WERI-Rb-1 (cell line): ENCODE results near the gene ADGB.

Experiments used
- DNase-seq: peaks from one replicate; pipeline ENCODE4 v3.0.0-alpha.2; 2020
- H3K27ac ChIP-seq: fragments of 250-450 bp; sonication (Bioruptor Pico); 2 replicates; pipeline ENCODE4 v1.5.1; 2020; ENCODE audit warnings: mild to moderate bottlenecking, moderate library complexity
- H3K27me3 ChIP-seq: fragments of 250-450 bp; sonication (Bioruptor Pico); 2 replicates; pipeline ENCODE4 v1.5.1; 2021; ENCODE audit warnings: mild to moderate bottlenecking, low read depth, moderate library complexity; ENCODE audit not compliant: insufficient read depth, severe bottlenecking
- H3K36me3 ChIP-seq: fragments of 250-450 bp; sonication (Bioruptor Pico); 2 replicates; pipeline ENCODE4 v1.5.1; 2020; ENCODE audit warnings: mild to moderate bottlenecking, moderate library complexity
- H3K4me3 ChIP-seq: 2 replicates; pipeline ENCODE4 v1.5.1; 2011; ENCODE audit warnings: low read depth, mild to moderate bottlenecking, control low read depth, low read length
- H3K9me3 ChIP-seq: fragments of 250-450 bp; sonication (Bioruptor Pico); 2 replicates; pipeline ENCODE4 v1.5.1; 2021; ENCODE audit warnings: mild to moderate bottlenecking, moderate library complexity; ENCODE audit not compliant: severe bottlenecking
- TF ChIP-seq, protein P1 (sequence below): IDR thresholded peaks from 2 replicates; pipeline ENCODE4 v1.5.1; 2011; ENCODE audit warnings: low read depth, mild to moderate bottlenecking, control low read depth, inconsistent platforms, low read length

The ADGB gene

DNA sequence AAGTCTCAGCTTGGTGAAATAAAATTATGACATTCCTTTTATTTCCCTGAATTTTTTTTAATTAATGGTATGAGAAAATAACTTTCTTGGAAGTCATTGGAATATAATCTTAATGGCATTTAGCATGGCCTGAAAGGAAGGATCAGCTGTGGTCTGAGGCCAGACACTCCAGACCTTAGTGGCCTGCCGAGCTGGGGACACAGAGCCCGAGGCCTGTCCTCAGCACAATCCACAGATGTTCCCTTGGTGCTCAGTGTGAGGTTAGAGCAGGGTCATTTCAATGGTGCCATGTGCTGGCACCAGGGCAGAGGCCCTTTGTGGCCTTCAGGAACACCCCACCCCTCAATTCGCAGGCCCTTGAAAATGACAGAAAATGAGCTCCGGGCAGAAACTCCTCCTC lies 120.6 kb downstream of the ADGB start:
- no peak for DNase-seq
- no peaks in the 10 kb centered on the region for H3K36me3 ChIP-seq
- TF ChIP-seq, protein P1, sequence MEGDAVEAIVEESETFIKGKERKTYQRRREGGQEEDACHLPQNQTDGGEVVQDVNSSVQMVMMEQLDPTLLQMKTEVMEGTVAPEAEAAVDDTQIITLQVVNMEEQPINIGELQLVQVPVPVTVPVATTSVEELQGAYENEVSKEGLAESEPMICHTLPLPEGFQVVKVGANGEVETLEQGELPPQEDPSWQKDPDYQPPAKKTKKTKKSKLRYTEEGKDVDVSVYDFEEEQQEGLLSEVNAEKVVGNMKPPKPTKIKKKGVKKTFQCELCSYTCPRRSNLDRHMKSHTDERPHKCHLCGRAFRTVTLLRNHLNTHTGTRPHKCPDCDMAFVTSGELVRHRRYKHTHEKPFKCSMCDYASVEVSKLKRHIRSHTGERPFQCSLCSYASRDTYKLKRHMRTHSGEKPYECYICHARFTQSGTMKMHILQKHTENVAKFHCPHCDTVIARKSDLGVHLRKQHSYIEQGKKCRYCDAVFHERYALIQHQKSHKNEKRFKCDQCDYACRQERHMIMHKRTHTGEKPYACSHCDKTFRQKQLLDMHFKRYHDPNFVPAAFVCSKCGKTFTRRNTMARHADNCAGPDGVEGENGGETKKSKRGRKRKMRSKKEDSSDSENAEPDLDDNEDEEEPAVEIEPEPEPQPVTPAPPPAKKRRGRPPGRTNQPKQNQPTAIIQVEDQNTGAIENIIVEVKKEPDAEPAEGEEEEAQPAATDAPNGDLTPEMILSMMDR = no peak
- no peak overlapping the region for H3K4me3 ChIP-seq
- no peaks in the 10 kb centered on the region for H3K9me3 ChIP-seq
- H3K27ac ChIP-seq = no peak overlapping the region
- H3K27me3 ChIP-seq = no peaks in the 10 kb centered on the region

DNA sequence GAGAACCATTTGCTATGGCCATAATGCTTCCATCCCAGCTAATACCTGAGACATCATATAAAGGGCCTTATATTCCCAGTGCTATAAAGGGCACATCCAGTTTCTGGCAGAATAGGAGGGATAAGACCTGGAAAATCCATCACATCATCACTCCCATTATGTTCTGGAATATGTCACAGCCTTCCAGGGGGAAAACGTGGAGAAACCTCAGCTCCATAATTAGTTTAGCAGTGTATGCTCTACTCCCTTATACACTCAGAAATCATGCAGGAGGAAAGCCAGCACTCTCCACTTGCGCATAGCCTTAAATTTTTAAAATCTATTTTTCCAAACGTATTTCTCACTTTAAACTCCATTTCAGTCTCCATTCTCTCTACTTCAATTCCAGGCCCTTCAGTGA lies 140.9 kb downstream of the ADGB start:
- no peaks in the 10 kb centered on the region for H3K27me3 ChIP-seq
- DNase-seq = no peak
- no peak overlapping the region for H3K4me3 ChIP-seq
- H3K9me3 ChIP-seq = no peaks in the 10 kb centered on the region
- no peaks in the 10 kb centered on the region for H3K36me3 ChIP-seq
- no peak overlapping the region for H3K27ac ChIP-seq
- TF ChIP-seq, protein P1 = no peak

DNA sequence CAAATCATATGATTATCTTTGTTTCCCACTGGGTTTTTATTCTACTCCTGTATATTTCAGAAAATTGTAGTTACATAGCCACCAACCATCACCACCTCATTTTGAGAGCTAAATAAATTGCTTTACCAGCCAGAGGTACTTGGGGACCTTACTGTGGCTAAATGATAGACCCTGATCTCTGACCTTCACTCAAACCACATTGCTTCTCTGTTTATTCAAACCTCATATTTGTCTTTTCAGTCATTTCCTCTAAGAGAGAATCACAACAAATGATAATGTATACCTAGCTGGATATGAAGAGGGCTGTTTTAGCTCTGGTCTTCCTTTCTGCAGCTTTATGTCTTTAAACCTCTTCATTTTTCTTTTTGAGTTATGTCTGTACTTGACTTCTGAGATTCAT lies 142.8 kb downstream of the ADGB start:
- DNase-seq = no peak
- no peak overlapping the region for H3K4me3 ChIP-seq
- H3K36me3 ChIP-seq = no peaks in the 10 kb centered on the region
- H3K27me3 ChIP-seq = no peaks in the 10 kb centered on the region
- H3K9me3 ChIP-seq = no peaks in the 10 kb centered on the region
- TF ChIP-seq, protein P1 = no peak
- H3K27ac ChIP-seq = no peak overlapping the region

DNA sequence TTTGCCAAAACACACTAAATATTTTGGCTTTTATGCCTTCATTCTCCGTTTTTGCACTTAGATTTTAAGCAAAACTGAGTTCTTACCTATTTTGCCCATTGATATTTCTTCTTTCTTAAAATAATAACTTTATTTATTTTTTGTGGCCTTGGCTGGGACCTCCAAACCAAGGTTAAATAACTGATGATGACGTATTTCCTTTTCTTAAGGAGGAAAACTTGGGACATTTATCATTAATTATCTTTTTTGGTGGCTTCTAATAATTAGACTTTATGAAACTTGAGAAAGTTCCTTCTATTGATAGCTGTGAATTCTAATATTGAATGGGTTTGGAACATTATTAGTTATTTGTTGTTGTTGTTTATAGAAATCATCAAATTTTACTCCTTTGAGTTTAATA lies 154.5 kb downstream of the ADGB start:
- no peaks in the 10 kb centered on the region for H3K36me3 ChIP-seq
- H3K4me3 ChIP-seq = no peak overlapping the region
- TF ChIP-seq, protein P1 = no peak
- H3K27ac ChIP-seq = no peak overlapping the region
- no peak for DNase-seq
- H3K9me3 ChIP-seq = no peaks in the 10 kb centered on the region
- H3K27me3 ChIP-seq = no peaks in the 10 kb centered on the region

DNA sequence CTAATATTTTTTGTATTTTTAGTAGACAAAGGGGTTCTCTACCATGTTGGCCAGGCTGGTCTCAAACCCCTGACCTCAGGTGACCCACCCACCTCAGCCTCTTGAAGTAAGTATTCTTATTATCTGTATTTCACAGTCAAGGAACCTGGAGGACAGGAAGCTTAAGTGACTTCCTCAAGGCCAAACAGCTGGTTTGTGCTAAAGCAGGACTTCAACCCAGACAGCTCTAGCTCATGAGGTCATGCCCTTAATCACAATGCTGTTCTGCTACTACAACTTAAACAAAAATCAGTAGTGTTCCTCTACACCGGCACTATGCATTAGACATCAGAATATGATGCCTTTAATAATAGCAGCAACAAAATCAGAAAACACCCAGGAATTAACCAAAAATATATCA lies 168.9 kb downstream of the ADGB start:
- no peak for DNase-seq
- no peaks in the 10 kb centered on the region for H3K27me3 ChIP-seq
- no peak overlapping the region for H3K4me3 ChIP-seq
- no peak overlapping the region for H3K27ac ChIP-seq
- TF ChIP-seq, protein P1 = no peak
- H3K36me3 ChIP-seq = no peaks in the 10 kb centered on the region
- H3K9me3 ChIP-seq = no peaks in the 10 kb centered on the region

DNA sequence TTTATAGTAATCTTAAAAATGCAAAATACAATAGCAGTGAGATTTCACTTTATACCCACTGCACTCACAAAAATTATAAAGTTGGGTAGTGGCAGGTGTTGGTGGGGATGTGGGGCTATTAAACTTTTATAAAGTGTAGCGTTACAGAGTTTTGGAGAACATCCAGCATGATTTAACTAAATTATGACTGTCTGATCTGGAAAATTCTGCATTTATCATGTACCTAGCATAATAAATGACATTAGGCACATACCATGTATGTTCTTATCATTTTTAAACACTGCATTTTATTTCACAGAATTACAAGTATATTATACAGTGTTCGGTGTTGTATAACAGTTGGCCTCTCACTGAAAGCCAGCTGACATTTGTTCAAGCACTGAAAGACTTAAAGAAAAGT lies 169.9 kb downstream of the ADGB start:
- H3K27ac ChIP-seq = no peak overlapping the region
- no peaks in the 10 kb centered on the region for H3K9me3 ChIP-seq
- no peak overlapping the region for H3K4me3 ChIP-seq
- no peak for DNase-seq
- no peaks in the 10 kb centered on the region for H3K27me3 ChIP-seq
- no peaks in the 10 kb centered on the region for H3K36me3 ChIP-seq
- TF ChIP-seq, protein P1 = no peak
